Measurements from ENCODE around the gene SFXN1. TPM values are rescaled to one million over a fixed set of nuclear protein-coding genes. Genes with fewer than 3 reads are reported as not detected.

The SFXN1 gene
- total and polyA plus RNA-seq, 9 of the 15 experiments (the other 6 are each of a cell fraction or from before 2014, with no cell fraction given), result 31.8 to 261 (median 113) TPM

DNA sequence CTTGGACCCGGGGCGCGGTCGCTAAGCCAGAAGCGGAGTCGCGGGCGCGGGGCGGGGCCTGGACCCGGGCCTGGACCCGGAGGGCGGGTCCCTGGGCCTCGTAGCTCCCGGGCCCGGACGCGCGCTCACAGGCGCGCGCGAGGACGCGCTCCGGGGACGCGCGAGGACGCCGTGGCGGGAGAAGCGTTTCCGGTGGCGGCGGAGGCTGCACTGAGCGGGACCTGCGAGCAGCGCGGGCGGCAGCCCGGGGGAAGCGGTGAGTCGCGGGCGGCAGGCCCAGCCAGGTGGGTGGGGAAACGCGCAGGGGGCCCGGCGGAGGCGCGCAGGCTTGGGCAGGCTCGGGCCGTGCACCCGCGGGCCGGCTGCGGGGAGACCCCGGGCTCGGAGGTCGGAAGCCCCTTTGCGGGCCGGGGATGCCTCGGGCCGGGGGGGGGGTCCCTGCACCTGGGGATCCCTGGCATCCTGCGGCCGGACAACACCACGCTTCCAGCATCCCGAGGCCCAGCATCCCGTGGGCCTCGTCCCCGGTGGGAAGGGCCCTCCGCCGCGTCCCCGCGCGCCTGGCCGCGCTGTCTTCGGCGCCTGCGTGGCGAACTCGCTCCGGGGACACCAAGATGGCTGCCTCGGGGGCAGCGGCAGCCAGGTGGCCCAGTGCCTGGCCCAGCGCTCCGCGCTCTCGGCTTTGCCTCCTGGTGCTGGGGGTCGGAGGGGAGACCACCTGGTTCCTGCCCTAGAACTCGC is at the start of gene SFXN1 (continued):
- TF ChIP-seq, protein P1, sequence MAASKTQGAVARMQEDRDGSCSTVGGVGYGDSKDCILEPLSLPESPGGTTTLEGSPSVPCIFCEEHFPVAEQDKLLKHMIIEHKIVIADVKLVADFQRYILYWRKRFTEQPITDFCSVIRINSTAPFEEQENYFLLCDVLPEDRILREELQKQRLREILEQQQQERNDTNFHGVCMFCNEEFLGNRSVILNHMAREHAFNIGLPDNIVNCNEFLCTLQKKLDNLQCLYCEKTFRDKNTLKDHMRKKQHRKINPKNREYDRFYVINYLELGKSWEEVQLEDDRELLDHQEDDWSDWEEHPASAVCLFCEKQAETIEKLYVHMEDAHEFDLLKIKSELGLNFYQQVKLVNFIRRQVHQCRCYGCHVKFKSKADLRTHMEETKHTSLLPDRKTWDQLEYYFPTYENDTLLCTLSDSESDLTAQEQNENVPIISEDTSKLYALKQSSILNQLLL (CRISPR knock-in tag; IDR thresholded peaks at IDR 0.05; ENCODE audit: borderline replicate concordance), result no peak
- TF ChIP-seq XRCC3 (IDR thresholded peaks at IDR 0.05) (no peak), DMBX1 (CRISPR knock-in tag; IDR thresholded peaks at IDR 0.05; ENCODE audit: borderline replicate concordance) (peak; percentile 80; the same call in 1 of the 2 replicates), ELF1 (tag; IDR thresholded peaks at IDR 0.05) (0 out of 2 replicates have a peak, but pooled peaks have one; percentile 23), ARID4B (CRISPR knock-in tag; IDR thresholded peaks at IDR 0.05) (peak; percentile 7; the same call in 1 of the 2 replicates), ZNF121 (CRISPR knock-in tag; conservative IDR thresholded peaks at IDR 0.05) (no peak), SMAD4 (CRISPR knock-in tag; conservative IDR thresholded peaks at IDR 0.05) (peak; percentile 72), PHF8 (IDR thresholded peaks at IDR 0.05; ENCODE audit: borderline replicate concordance, low read length) (peak; percentile 80; the same call in 1 of the 2 replicates), ZNF644 (tag; IDR thresholded peaks at IDR 0.05; ENCODE audit: low read depth) (peak; percentile 91), ZNF76 (CRISPR knock-in tag; IDR thresholded peaks at IDR 0.05; ENCODE audit: borderline replicate concordance) (peak; percentile 45; the same call in 1 of the 2 replicates), MTA3 (IDR thresholded peaks at IDR 0.05; ENCODE audit: borderline replicate concordance) (0 out of 2 replicates have a peak, but pooled peaks have one; percentile 50), NFRKB (IDR thresholded peaks at IDR 0.05; ENCODE audit: low read depth) (0 out of 2 replicates have a peak, but pooled peaks have one; percentile 46), NKRF (IDR thresholded peaks at IDR 0.05; ENCODE audit: borderline replicate concordance) (no peak), POLR2AphosphoS5 (IDR thresholded peaks at IDR 0.05; ENCODE audit: control insufficient read depth, insufficient read depth, low read depth, low read length) (peak; percentile 70)
- TF ChIP-seq, protein P2, sequence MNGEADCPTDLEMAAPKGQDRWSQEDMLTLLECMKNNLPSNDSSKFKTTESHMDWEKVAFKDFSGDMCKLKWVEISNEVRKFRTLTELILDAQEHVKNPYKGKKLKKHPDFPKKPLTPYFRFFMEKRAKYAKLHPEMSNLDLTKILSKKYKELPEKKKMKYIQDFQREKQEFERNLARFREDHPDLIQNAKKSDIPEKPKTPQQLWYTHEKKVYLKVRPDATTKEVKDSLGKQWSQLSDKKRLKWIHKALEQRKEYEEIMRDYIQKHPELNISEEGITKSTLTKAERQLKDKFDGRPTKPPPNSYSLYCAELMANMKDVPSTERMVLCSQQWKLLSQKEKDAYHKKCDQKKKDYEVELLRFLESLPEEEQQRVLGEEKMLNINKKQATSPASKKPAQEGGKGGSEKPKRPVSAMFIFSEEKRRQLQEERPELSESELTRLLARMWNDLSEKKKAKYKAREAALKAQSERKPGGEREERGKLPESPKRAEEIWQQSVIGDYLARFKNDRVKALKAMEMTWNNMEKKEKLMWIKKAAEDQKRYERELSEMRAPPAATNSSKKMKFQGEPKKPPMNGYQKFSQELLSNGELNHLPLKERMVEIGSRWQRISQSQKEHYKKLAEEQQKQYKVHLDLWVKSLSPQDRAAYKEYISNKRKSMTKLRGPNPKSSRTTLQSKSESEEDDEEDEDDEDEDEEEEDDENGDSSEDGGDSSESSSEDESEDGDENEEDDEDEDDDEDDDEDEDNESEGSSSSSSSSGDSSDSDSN (IDR thresholded peaks at IDR 0.05; ENCODE audit: borderline replicate concordance in 1 of 2, low read depth in 2 of 2, low read length in 2 of 2), result 0 out of 4 replicates have a peak, but pooled peaks of 1 of the 2 experiments have one; percentile 15

Data from K562 (cell line).